ENCODE measurements around the gene CCDC9B. TPM values are rescaled to one million over a fixed set of nuclear protein-coding genes. Genes with fewer than 3 reads are reported as not detected.

CCDC9B gene
- total RNA-seq, 1 experiment from 2014 or later = 102 TPM

- no peak overlapping the region for H3K27ac Mint-ChIP-seq (ENCODE audit: unreplicated experiment)
- TF ChIP-seq CTCF (IDR thresholded peaks at IDR 0.05; ENCODE audit: unreplicated experiment) = no peak
- no peak overlapping the region for H3K4me3 Mint-ChIP-seq (ENCODE audit: low read depth, unreplicated experiment)
- no TSS peak for BruUV-seq (replicated peaks)
- no peaks in the 10 kb centered on the region for H3K9me3 Mint-ChIP-seq (ENCODE audit: low read depth, unreplicated experiment)
- DNase-seq = no peak
- no peaks in the 10 kb centered on the region for H3K27me3 Mint-ChIP-seq (ENCODE audit: unreplicated experiment)
- peaks cover 5% of the 10 kb centered on the region for H3K36me3 Mint-ChIP-seq (ENCODE audit: insufficient read depth, unreplicated experiment)
- intact Hi-C loops (cut with micrococcal nuclease; ENCODE audit: unreplicated experiment) = no loop called here
- CTCF ChIA-PET = interaction anchor here (0.5 kb wide), 1 partner anchor 83 kb away, joined by 14 read pairs; the partner anchor contains the start of gene ANKRD63
- H3K4me1 Mint-ChIP-seq (ENCODE audit: low read depth, unreplicated experiment) = peaks cover 11% of the 10 kb centered on the region
Measured at GRCh38 chr15:40365624-40366456, 25.1 kb upstream of the CCDC9B start.

GRCh38 chr15:40365016-40365415 lies 24.3 kb upstream of the CCDC9B start:
- CTCF ChIA-PET = no interaction called here
- DNase-seq = no peak
- no peaks in the 10 kb centered on the region for H3K9me3 Mint-ChIP-seq (ENCODE audit: low read depth, unreplicated experiment)
- H3K27ac Mint-ChIP-seq (ENCODE audit: unreplicated experiment) = no peak overlapping the region
- intact Hi-C loops (cut with micrococcal nuclease; ENCODE audit: unreplicated experiment) = no loop called here
- no peak for TF ChIP-seq CTCF (IDR thresholded peaks at IDR 0.05; ENCODE audit: unreplicated experiment)
- H3K4me3 Mint-ChIP-seq (ENCODE audit: low read depth, unreplicated experiment) = no peak overlapping the region
- peaks cover 11% of the 10 kb centered on the region for H3K4me1 Mint-ChIP-seq (ENCODE audit: low read depth, unreplicated experiment)
- no TSS peak for BruUV-seq (replicated peaks)
- no peaks in the 10 kb centered on the region for H3K27me3 Mint-ChIP-seq (ENCODE audit: unreplicated experiment)
- peaks cover 5% of the 10 kb centered on the region for H3K36me3 Mint-ChIP-seq (ENCODE audit: insufficient read depth, unreplicated experiment)

- CTCF ChIA-PET = no interaction called here
- no peak overlapping the region for H3K27ac Mint-ChIP-seq (ENCODE audit: unreplicated experiment)
- H3K4me3 Mint-ChIP-seq (ENCODE audit: low read depth, unreplicated experiment) = no peak overlapping the region
- BruUV-seq (replicated peaks) = no TSS peak
- intact Hi-C loops (cut with micrococcal nuclease; ENCODE audit: unreplicated experiment) = no loop called here
- no peak for DNase-seq
- no peaks in the 10 kb centered on the region for H3K9me3 Mint-ChIP-seq (ENCODE audit: low read depth, unreplicated experiment)
- H3K36me3 Mint-ChIP-seq (ENCODE audit: insufficient read depth, unreplicated experiment) = peaks cover 5% of the 10 kb centered on the region
- H3K4me1 Mint-ChIP-seq (ENCODE audit: low read depth, unreplicated experiment) = peaks cover 11% of the 10 kb centered on the region
- no peaks in the 10 kb centered on the region for H3K27me3 Mint-ChIP-seq (ENCODE audit: unreplicated experiment)
- TF ChIP-seq CTCF (IDR thresholded peaks at IDR 0.05; ENCODE audit: unreplicated experiment) = no peak
Measured at GRCh38 chr15:40364251-40364650, 23.5 kb upstream of the CCDC9B start.

GRCh38 chr15:40363611-40364010 lies 22.9 kb upstream of the CCDC9B start:
- H3K27ac Mint-ChIP-seq (ENCODE audit: unreplicated experiment) = no peak overlapping the region
- H3K36me3 Mint-ChIP-seq (ENCODE audit: insufficient read depth, unreplicated experiment) = peaks cover 5% of the 10 kb centered on the region
- no peak for TF ChIP-seq CTCF (IDR thresholded peaks at IDR 0.05; ENCODE audit: unreplicated experiment)
- H3K4me1 Mint-ChIP-seq (ENCODE audit: low read depth, unreplicated experiment) = peaks cover 11% of the 10 kb centered on the region
- no peaks in the 10 kb centered on the region for H3K9me3 Mint-ChIP-seq (ENCODE audit: low read depth, unreplicated experiment)
- intact Hi-C loops (cut with micrococcal nuclease; ENCODE audit: unreplicated experiment) = no loop called here
- H3K27me3 Mint-ChIP-seq (ENCODE audit: unreplicated experiment) = no peaks in the 10 kb centered on the region
- BruUV-seq (replicated peaks) = no TSS peak
- DNase-seq = no peak
- no peak overlapping the region for H3K4me3 Mint-ChIP-seq (ENCODE audit: low read depth, unreplicated experiment)
- CTCF ChIA-PET = no interaction called here

All from Calu3 (cell line).